Ecto neural progenitor cell (in vitro differentiated cells): ENCODE data around the gene WDR7.

Experiments used
- DNase-seq: peaks from one replicate; pipeline ENCODE4 v3.0.0-alpha.2; 2018; ENCODE audit warnings: low spot score

The WDR7 gene

DNA sequence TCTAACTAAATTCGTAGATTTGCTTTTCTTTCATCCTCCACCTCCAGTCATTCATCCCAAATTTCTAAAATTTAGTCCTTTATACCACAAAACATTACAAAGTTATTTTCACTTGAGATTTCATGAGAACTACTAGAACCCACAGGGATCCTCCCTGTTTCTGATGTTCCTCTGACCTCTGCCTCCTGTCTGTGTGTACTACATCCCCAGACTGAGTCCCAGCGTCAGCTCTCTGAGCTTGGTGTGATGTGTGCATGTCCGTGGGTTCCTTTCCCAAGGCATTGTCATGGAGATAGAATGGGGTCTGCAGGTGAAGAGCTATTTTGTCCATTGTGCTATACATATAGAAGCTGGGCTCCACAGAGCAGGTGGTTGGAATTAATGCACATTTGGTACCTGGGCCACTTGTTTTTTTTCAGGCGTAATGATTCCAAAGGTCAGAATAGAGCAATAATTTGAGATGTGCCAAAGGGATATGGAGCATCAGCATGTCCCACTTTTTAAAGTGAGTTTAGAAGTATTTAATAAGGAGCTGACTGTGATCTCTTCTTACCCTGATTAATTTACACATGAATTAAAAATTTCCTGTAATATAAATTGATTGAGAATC lies 344.5 kb downstream of the WDR7 start:
- no peak for DNase-seq

DNA sequence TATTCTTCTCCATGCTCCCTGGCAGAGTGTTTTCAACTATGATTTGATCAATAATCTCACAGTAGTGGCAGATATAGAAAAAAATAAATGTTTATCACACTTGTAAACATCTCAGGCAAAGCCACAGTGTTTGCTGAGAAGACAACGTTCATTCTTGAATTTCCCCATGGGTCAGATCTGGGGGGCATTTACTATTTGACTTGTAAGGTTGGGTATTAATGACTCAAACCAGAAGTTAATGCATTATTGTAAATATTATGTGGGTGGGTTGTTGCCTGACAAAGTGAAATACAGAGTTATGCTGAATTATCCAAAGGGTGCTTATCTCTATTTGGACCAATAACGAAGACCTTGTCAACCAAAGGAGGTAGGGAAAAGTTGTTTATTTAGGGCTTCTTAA lies 346.0 kb downstream of the WDR7 start:
- DNase-seq = no peak

DNA sequence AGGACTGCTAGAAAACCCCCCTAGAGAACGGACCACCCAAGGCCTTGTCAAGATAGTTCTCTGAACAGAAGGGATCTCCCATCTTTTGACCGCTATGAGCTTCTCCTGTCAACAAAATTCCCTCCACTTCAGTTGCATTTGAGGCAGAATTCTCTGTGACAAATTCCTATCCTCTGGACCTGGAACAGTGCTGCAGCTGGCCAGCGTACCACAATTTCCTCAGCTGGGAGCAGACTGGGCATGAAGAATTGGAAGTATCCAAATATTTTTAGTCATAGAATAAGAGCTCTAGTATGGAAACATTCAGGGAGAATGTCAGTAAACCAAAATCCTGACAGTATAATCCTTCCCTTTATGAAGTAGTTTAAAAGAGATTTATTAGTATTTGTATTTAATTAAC lies 348.7 kb downstream of the WDR7 start:
- no peak for DNase-seq

DNA sequence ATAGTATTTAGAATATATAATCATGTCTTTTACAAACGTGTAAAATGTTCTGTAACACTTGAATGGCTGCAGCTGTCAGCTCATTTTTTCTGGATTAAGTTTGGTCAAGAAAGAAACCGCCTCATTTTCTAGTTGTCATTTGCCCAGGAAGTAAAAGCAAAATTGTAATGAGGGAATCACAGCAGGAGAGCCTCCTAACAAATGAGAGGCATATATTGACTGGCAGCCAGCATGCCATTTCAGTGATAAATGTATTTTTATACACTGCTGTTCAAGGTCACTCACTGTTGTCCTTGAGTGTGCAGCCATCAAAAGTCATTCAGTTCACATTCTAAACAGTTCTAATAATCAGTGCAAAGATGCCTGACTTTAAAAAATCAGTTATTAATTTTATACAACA lies 351.5 kb downstream of the WDR7 start:
- no peak for DNase-seq

DNA sequence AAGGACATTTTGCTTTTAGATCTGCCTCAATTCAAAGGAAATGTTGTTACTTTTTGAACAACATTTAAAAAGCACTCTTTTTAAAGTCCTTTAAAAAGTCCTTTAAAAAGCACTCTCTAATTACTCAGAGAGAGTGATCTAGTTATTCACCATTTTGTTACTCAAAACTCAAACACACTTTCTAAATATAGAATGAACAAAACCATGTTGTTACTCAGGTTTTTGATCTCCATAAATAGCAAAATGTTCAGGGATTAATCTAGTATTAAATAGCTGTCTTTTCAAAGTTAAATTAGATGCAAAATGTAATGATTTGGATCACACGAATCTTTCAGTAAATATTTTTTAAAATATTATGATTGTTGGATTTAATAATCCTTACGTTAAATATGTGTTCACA lies 352.2 kb downstream of the WDR7 start:
- DNase-seq = no peak

DNA sequence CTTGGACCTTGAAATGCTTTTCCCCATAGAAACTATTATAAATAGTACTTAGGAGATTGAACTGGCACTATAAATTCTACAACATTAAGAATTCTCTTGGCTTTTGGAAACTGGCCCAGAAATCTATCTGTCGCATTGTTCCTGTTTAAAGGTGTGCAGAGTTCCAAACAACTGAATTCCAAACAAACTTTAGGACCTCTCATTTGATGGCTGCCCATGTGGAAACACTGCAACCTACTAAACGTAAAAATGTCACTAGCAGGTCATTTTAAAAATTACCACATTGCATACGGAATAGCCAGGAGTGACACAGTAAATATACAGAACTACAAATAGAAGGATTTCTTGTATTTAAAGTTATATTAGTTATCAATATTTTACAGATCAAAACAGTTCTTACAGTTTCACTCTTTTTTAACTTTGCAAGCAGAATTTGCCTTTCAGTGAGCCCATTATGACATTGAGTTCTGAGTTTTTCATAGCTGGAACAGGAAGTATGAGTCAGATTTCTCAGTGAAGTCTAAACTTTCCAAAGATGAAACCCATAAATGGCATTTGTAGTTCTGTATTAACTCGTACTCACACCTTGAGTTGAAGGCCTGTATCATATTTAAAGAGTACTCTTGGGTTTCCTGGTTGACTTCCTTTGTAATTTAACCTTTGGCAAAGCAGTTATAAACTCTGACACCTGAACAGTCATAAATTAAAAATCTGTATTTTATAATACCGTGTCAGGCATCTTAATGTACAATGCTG lies 353.4 kb downstream of the WDR7 start:
- no peak for DNase-seq

DNA sequence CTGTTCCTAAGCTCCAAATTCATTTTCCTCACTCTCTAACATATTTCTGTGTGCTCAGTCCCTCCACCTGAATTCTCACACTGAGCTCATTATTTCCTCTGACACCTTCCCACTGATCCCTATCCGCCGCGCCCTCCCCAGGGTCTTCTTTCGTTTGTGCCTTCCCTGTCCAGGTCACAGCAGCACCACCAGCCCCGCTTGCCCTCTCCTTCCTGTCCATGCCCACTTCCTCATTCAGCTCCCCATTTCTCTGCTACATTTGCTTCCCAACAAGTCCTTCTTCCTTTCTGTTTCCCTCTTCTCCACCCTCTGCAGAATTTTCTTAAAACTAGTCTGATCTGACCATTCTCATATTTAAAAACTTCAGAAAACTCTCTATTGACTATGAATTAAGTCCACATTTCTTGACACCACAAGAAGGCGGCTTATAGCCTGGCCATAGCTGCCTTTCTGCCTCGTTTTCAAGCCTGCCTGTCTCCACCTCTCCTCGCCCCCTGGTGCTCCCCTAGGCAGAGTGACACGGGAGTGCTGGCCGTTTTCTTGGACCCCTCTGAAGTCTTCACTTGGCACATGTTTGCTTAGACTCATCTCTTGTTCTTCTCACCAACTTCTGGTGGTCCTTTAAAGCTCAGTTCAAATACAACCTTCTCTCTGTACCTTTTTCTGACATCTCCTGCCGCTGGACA lies 357.0 kb downstream of the WDR7 start:
- no peak for DNase-seq

DNA sequence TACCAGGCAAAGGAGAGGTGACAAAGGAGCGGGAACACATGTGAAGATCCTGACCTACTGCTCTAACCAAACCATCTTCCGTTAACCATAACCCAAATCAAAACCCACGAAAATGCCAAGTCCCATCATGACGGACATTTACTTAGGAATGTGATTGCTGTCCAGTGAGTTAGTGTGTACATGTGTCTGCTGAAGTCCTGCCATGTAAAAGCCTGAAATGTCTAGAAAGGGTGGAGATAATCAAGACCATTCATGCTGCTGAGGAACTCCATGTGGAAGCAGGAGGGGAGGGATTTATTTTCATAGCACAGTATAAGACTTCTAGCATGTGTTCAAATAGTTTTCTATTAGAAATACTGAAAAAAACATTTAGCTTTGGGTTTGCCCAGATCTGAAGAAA lies 358.7 kb downstream of the WDR7 start:
- no peak for DNase-seq

DNA sequence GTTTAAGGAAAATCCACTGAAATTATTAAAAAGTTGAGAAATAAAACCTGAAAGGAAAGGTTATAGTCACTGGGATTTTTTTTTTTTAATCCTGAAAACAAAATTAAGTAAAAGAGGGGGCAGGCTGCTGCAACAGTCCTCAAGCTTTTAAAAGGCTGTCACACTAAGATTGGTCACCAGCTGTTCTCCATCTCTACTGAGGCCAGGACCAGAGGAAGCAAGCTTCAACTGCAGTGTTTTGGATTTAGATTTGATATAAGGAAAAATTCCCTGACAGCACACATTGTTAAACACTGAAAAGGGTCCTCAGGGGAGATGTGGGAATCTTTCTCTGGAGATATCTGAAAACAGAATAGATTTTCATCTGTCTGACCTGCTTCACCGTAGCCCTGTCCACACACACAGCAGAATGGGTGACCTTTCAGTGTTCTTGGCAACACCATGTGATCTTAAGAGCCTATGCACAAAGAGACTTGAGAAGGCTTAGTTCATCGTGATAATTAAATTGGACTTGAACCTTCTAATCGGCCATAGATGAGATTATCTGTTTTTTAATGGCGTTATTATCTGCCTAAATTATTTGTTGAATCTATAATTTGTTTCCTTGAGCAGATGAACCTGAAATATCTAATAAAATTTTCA lies 363.7 kb downstream of the WDR7 start:
- DNase-seq = no peak

DNA sequence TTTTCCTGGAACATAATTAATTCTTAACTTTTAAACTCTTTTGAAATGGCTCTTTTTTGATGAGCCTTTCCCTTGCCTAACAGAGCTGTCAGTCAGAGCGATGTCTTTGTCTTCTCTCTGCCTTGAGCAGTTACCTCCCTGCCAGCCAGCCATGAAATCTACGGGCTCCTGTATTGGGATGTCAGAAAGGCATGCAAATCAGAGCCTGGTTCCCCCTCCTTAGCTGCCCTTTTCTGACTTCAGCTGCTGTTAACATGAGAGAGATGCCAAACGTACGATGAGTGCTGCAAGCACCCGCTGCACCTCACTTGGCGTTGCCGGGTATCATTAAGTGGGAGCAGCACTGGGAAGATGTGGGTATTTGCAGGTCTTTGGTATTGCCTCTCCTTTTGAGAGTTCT lies 364.3 kb downstream of the WDR7 start:
- DNase-seq = no peak

DNA sequence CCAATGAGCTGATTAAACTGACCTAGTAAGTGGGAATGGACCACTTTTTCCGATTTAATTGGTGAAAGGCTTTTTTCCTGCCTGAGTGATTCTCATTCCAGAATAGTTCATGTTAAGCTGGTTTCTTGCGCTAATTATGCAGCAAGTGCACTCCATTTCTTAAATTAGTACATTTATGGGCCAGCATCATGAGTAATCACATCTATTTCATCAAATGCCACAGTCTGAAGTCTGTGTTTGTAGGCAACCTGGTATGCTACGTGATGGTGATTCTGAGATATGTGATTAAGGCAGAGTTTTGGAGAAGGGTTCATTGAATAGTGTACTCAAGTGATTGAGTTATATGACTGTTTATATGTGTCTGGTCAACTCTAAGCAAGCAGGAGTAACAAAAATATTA lies 367.7 kb downstream of the WDR7 start:
- DNase-seq = no peak

DNA sequence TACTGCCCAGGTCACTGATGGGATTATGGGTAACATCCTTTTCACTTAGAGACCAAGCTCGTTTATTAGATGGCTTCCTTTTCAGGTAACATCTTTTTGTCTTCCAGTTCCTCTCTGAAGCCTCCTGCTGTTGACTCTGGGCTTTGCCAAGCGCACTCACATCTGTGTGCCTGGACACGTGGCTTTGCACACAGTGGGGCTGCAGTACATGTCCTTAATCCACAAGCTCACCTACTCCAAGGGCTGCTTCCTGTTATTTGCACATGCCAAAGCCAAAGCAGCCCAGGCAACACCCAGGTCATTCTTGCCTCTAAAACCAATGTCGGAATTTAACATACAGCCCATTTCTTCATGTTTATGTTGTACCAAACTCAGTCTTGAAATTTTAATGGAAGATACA lies 371.6 kb downstream of the WDR7 start:
- no peak for DNase-seq

DNA sequence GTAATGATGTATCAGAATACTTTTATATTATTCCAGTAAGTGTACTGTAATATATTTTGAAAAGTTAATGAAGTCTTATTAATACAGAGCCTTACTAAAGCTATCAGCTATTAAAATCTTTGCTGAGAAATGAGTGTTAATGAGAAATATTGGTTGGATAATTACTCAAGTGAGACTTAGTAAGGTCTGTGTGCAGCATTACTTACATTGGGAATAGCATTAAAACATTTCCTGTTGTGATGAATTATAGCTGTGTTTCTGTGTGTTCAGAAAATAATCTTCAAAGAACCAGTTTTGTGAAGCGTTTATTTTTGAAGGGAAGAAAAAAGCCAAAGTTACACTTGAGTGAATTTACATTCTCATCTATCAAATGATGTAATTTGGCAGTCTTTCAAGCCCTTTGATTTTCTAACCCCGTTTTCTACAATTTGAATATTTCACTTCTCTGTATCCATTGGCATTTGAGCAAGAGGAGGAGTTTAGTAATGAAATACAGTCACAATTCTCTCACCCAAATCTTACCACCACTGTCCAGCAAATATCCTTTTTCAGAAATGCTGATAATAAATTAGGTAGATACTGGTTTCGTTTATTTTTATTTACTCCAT lies 372.2 kb downstream of the WDR7 start:
- no peak for DNase-seq

DNA sequence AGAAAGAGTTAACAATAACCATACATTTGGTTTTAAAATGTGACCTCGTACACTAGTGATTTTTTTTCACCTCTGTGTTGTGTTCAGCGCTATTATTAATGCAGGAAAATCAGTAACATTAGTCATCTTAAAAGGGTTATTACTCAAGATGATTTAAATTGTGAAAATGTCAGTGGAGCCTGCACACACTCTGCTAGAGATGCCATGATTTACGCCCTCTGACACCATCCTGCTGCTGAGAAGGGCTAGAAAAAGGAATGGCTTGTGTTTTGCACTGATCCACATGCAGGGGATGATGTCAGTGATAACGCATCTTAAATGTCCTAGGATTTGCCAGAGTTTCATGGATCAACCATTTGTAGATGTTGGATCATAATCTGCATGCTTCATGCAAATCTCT lies 374.4 kb downstream of the WDR7 start:
- DNase-seq = no peak

DNA sequence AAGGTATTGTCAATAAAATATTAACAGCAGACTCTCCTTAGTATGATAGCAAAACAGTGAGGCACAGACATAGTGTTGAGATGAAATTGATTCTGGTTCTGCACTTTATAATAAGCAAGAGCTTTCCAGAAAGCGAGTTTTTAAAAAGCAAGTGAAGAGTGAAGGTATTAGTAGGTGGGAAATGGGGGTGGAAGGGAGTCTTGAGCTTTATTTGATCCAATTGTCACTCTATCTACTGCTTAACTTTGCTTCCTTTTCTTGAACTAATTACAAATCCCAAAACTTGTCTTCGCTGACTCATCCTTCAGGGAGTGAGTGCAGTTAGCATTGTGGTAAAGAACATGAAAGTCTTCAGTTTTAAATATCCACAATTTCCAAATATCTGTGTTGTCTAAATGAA lies 375.2 kb downstream of the WDR7 start:
- DNase-seq = no peak

DNA sequence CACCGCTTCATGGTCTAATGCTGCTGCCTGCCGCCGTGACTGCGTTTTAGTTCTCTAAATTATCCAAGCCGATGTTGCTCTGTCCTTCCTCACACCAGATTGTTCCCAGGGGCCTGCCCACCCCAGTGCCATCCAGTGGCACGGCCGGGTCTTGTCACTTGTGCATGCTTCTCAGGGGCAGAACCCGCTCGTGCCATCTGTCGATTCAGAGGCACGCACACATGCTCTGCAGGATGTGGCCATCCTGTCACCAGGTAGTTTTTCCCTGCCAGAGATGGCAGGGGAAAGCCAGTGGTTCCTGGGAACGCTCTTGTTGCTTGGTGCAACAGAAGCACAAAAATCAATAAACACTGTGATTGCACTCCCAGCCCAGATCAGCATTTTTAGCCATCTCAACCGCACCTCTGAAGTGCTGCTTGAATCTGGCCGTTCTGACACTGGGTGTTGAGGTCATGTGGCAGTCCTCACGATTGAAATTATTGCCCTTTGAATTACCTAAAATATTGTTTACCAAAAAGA lies 376.1 kb downstream of the WDR7 start:
- DNase-seq = no peak

DNA sequence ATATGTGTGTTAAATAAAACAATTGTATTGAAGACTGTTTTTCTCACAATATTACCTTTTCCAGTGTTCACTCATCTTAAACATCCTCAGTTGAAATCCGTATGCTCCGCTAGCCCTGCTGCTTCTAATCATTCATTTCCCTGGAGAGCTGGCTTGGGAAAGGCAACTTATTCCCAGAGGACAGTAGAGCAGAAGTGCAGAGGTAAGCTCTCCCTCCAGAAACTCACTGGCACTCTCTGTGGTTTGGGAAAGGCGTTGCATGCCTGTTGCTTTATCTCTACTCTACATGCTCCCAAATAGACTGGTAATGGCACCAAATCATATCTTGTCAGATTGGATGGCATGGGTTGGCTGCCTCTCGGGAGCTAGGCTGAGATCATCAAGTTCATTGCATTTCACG lies 378.6 kb downstream of the WDR7 start:
- no peak for DNase-seq

DNA sequence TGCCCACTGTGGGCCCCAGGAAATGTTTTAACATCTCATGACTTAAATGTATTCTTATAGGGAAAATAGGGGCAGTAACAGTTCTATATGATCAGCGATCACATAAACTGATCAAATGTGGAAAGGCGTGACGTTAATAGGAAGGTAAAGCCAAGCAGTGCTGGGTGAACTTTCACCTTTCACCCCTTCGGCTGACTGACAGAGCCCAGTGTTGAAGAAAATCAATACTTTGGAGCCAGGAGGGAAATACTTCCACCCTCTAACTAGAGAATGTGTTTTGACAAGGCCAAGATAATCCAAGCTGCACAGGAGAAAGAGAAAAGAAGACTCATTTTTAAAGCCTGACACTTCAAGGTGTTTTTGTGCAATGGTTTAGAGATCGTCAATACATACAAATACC lies 379.3 kb downstream of the WDR7 start:
- DNase-seq = no peak

DNA sequence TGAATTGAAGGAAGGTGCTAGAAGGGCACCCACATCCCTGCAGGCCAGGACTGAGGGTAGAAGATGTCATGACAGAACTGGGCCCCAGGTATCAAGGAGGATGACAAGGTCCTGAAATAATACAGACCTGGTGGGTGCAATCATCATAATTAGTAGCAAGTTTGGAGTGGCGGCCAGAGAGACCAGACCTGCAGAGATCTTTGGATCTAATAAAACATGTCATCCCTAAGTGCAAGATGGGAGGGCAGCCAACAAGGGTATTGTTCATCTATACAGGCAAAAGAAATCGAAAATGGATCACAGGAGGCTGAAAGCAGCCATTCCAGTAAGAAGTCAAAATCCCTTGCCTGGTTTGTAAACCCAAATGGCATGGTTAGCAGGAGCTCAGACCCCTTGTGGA lies 384.4 kb downstream of the WDR7 start:
- DNase-seq = no peak

DNA sequence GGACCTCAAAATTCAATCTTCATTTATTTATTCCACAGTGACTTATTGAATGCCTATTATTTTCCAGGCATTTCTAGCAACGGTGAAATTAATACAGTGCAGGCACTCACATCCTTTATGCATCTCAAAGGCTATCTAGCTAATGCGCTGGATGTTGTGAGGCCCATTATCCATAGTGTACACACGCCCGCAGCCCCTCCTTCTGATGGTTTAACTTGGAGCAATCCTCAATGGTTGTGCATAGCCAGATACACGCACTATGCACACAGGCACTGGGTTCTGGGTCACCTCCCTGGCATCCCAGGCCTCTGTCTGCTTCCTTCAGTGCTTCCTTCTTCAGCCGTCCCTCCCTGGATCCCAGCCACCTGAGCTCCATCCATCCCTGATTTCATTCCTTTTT lies 387.2 kb downstream of the WDR7 start:
- DNase-seq = no peak

DNA sequence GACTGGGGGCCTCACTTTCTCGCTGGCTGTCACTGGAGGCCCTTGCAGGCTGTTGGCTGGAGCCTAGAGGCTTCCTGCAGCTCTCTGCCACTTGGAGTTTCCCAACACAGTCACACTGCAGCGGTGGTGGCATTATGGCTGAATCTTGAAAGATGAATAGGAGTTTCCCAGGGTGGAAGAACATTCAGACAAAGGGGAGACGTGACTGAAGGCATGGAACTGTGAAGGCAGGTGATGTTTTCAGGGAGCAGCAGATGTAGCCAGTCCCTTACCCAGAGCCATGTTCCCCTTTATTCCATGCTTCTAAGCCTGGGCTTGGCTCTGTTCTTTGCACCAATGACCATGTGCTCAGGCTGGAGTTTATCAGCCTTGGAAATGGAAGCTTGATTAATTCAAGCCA lies 389.0 kb downstream of the WDR7 start:
- no peak for DNase-seq

DNA sequence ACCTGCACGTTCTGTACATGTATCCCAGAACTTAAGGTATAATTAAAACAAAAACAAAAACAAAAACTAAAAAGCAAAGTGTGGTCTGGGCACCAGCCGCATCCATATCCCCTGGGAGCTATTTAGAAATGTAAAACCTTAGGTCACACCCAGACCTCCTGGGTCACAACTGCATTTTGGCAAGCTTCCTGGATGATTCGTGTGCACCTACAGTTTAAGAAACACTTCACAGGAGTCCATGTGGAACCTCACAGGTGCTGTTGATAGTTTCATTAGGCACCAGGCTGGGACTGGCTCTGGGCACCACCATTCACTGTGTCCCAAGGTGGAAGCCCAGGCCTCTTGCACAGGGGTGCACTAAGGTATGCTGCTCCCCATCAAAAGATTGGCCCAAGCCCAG lies 392.1 kb downstream of the WDR7 start:
- no peak for DNase-seq
